OCI-LY1 (cell line): ENCODE results near the gene PDE4D.

Experiments used
- CTCF ChIP-seq: fragments of 200-600 bp; sonication (generic), shearing (Covaris generic); IDR thresholded peaks from 2 replicates; pipeline ENCODE4 v1.5.1; 2017; ENCODE audit warnings: mild to moderate bottlenecking, antibody characterized with exemption, low read length, moderate library complexity, mixed read lengths
- EZH2 ChIP-seq: fragments of 200-600 bp; sonication (generic), shearing (Covaris generic); IDR thresholded peaks from 2 replicates; pipeline ENCODE4 v1.8.0; 2017; ENCODE audit warnings: borderline replicate concordance, mixed run types, mild to moderate bottlenecking, antibody characterized with exemption, low read length, moderate library complexity, mixed read lengths

- TF ChIP-seq EZH2 (no peak), CTCF (no peak)
Observed at GRCh38 chr5:58967597-58968281, 925.8 kb downstream of the PDE4D start.
